ENCODE measurements around the gene CACNA1H.

GRCh38 chr16:1175566-1176279 is 22.8 kb downstream of the CACNA1H start:
- TF ChIP-seq CTCF (IDR thresholded peaks at IDR 0.05): no peak
- TF ChIP-seq EP300 (IDR thresholded peaks at IDR 0.05): no peak
- peak in 1 of 4 donors; percentile 22 for TF ChIP-seq POLR2AphosphoS5 (IDR thresholded peaks at IDR 0.05)
